ENCODE data around the gene UBE3D. TPM values are rescaled to one million over a fixed set of nuclear protein-coding genes. Genes with fewer than 3 reads are reported as not detected.

Gene UBE3D
- total and polyA plus RNA-seq, 2 of the 4 experiments (the other 2 are of a cell fraction) = 3.2 to 6.3 TPM

DNA sequence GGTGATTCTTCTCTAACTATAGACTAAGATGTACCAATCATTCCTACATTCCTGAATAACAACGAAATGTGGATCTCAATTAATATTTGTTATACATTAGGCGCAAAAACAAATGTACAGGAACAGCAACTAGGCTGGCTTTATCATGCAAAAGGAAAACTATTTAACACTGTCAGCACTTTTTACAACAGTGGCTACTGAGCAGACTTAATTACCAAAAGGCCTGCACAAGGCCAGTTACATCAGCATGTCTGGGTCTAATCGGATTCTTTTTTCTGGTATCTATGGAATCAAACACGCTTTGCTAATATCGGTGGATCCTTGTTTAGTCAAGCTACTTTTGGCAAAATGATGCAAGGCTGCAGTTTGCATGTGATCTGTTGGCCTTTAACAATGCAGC lies 176.5 kb downstream of the UBE3D start:
- no peaks in the 10 kb centered on the region for H3K9me3 ChIP-seq (ENCODE audit: control insufficient read depth, insufficient read depth, low read length)
- TF ChIP-seq MAFK (IDR thresholded peaks at IDR 0.05; ENCODE audit: low read depth, low read length) = peak; percentile 94
- TF ChIP-seq NFE2L2 (IDR thresholded peaks at IDR 0.05; ENCODE audit: low read depth, low read length) = no peak
- H3K14ac ChIP-seq (replicated peaks; ENCODE audit: low read depth, low read length) = no peak overlapping the region
- no peaks in the 10 kb centered on the region for H4K20me1 ChIP-seq (ENCODE audit: insufficient read depth, low read length)
- dilution Hi-C loops (cut with HindIII; ENCODE audit: low sequenced_read_pairs, unreplicated experiment) = no loop called here
- no peak overlapping the region for H3K23ac ChIP-seq (ENCODE audit: low read depth, low read length)
- H3K4me1 ChIP-seq (ENCODE audit: control insufficient read depth, insufficient read depth, low read length) = no peaks in the 10 kb centered on the region
- ATAC-seq (ENCODE audit: low read depth) (no peak), DNase-seq (no peak)
- H2BK20ac ChIP-seq (ENCODE audit: low read depth, low read length) = no peak overlapping the region
- H3K18ac ChIP-seq (ENCODE audit: low read depth, low read length) = no peak overlapping the region
- no peaks in the 10 kb centered on the region for H3K9me1 ChIP-seq (ENCODE audit: insufficient read depth, low read length)
- ChIA-PET CTCF (no interaction called here), POLR2A (ENCODE audit: unreplicated experiment) (interaction anchor here (1.0 kb wide), 1 partner anchor 46 kb away, joined by 3 read pairs; no protein-coding TSS in a partner anchor)
- no peak overlapping the region for H2BK15ac ChIP-seq (ENCODE audit: low read depth, low read length)
- no peak overlapping the region for H3K27ac ChIP-seq (ENCODE audit: insufficient read depth, low read length)
- H2AFZ ChIP-seq (replicated peaks; ENCODE audit: low read length, poor library complexity) = no peak overlapping the region
- no peak overlapping the region for H3K4ac ChIP-seq (ENCODE audit: low read depth, low read length)
- H3K4me3 ChIP-seq (ENCODE audit: insufficient read depth, low read depth, low read length) = no peak overlapping the region
- H3K56ac ChIP-seq (ENCODE audit: extremely low read depth, insufficient read depth, low read length) = no peak overlapping the region
- H3K79me1 ChIP-seq (ENCODE audit: low read depth in 1 of 2, low read length in 2 of 2) = no peaks in the 10 kb centered on the region
- H3K36me3 ChIP-seq (ENCODE audit: control insufficient read depth, insufficient read depth, low read length) = no peaks in the 10 kb centered on the region; the same call in 1 of the 2 replicates
- H3K9ac ChIP-seq (ENCODE audit: low read depth, low read length) = no peak overlapping the region
- no peak overlapping the region for H2AK5ac ChIP-seq (ENCODE audit: low read depth, low read length)
- WGBS, 2 experiments (ENCODE audit: extremely low coverage in 2 of 2, insufficient read length in 1 of 2) = 100% methylated on average over 1 of the region's 5 CpGs; no CpG with 5 or more reads in 1 of the 2 experiments
- no peak overlapping the region for H3K4me2 ChIP-seq (ENCODE audit: low read depth, low read length)
- no peak overlapping the region for H2BK5ac ChIP-seq (ENCODE audit: low read depth, low read length, poor library complexity, severe bottlenecking)
- H2AK9ac ChIP-seq (replicated peaks; ENCODE audit: low read depth, low read length, poor library complexity) = no peak overlapping the region
- in situ Hi-C loops (cut with MboI; ENCODE audit: low sequenced_read_pairs) = no loop called here
- BruUV-seq (replicated peaks) = no TSS peak
- intact Hi-C loops (cut with micrococcal nuclease) = no loop called here
- H4K5ac ChIP-seq (ENCODE audit: low read depth, low read length) = no peak overlapping the region
- no peak overlapping the region for H4K8ac ChIP-seq (ENCODE audit: low read depth in 2 of 2, low read length in 2 of 2)
- no peaks in the 10 kb centered on the region for H3K27me3 ChIP-seq (ENCODE audit: control insufficient read depth, insufficient read depth, low read length)
- no peak overlapping the region for H4K91ac ChIP-seq (ENCODE audit: insufficient read depth, low read depth, low read length)
- H2BK120ac ChIP-seq (ENCODE audit: low read depth, low read length) = no peak overlapping the region

Data from IMR-90 (cell line).